ENCODE data around the gene PSMC3. TPM values are rescaled to one million over a fixed set of nuclear protein-coding genes. Genes with fewer than 3 reads are reported as not detected.

The PSMC3 gene
- total and polyA plus RNA-seq, 9 of the 15 experiments (the other 6 are each of a cell fraction or from before 2014, with no cell fraction given) = 44.3 to 324 (median 240) TPM

DNA sequence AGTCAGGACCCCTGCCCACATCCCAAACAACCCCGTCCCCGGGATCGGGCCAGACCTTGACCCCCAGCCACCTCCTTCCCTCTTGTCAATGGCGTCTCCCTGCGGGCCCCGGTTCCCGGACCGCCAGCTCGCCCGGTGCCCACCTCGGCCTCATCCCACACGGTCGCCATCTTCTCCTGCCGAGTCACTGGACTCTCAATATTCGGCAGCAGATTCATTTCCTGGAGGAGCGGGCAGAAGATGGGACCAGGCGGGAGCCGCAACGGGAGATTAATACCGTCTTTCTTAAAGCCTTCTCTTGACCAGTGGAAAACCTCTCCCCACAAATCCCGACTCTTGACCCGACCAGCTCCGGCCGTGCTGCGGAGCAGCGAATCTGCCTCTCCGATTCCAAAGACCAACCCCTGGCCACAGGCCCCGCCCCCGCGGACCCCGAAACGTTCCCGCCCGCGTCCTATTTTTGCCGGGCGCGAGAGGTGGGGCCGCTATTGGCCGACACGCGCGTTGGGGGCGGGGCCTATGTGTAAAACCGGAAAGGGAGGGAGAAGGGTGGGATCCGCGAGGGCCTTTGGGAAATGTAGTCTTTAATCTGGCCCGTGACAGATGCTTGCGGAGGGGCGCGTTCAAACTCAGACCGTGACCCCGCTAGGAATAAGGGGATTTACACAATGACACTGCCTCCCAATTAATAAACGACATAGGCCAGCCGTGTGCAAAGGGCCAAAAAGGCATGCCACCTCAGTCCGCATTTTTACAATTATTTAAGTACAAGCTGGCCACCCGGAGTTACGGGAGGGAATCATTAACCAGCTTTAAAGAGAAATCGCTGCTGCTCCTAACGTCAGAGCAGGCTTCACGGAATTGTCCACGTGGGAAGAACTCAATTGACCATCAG, at the start of gene PSMC3 (continued):
- TF ChIP-seq, protein P1, sequence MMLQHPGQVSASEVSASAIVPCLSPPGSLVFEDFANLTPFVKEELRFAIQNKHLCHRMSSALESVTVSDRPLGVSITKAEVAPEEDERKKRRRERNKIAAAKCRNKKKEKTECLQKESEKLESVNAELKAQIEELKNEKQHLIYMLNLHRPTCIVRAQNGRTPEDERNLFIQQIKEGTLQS (IDR thresholded peaks at IDR 0.05) = peak; percentile 55; the same call in 1 of the 2 replicates
- TF ChIP-seq, protein P1 (CRISPR knock-in tag; conservative IDR thresholded peaks at IDR 0.05) = no peak
- no peak for TF ChIP-seq WHSC1 (IDR thresholded peaks at IDR 0.05; ENCODE audit: low read length)
- TF ChIP-seq DMBX1 (CRISPR knock-in tag; IDR thresholded peaks at IDR 0.05; ENCODE audit: borderline replicate concordance) = 0 out of 2 replicates have a peak, but pooled peaks have one; percentile 31
- no peak for TF ChIP-seq DDX20 (tag; IDR thresholded peaks at IDR 0.05; ENCODE audit: low read depth)
- TF ChIP-seq MEF2D (tag; conservative IDR thresholded peaks at IDR 0.05; ENCODE audit: low read depth) = 0 out of 2 replicates have a peak, but pooled peaks have one; percentile 63
- no peak for TF ChIP-seq ZNF717 (CRISPR knock-in tag; IDR thresholded peaks at IDR 0.05)
- peak; percentile 58 for TF ChIP-seq FOSL1 (tag; conservative IDR thresholded peaks at IDR 0.05)
- TF ChIP-seq, protein P2, sequence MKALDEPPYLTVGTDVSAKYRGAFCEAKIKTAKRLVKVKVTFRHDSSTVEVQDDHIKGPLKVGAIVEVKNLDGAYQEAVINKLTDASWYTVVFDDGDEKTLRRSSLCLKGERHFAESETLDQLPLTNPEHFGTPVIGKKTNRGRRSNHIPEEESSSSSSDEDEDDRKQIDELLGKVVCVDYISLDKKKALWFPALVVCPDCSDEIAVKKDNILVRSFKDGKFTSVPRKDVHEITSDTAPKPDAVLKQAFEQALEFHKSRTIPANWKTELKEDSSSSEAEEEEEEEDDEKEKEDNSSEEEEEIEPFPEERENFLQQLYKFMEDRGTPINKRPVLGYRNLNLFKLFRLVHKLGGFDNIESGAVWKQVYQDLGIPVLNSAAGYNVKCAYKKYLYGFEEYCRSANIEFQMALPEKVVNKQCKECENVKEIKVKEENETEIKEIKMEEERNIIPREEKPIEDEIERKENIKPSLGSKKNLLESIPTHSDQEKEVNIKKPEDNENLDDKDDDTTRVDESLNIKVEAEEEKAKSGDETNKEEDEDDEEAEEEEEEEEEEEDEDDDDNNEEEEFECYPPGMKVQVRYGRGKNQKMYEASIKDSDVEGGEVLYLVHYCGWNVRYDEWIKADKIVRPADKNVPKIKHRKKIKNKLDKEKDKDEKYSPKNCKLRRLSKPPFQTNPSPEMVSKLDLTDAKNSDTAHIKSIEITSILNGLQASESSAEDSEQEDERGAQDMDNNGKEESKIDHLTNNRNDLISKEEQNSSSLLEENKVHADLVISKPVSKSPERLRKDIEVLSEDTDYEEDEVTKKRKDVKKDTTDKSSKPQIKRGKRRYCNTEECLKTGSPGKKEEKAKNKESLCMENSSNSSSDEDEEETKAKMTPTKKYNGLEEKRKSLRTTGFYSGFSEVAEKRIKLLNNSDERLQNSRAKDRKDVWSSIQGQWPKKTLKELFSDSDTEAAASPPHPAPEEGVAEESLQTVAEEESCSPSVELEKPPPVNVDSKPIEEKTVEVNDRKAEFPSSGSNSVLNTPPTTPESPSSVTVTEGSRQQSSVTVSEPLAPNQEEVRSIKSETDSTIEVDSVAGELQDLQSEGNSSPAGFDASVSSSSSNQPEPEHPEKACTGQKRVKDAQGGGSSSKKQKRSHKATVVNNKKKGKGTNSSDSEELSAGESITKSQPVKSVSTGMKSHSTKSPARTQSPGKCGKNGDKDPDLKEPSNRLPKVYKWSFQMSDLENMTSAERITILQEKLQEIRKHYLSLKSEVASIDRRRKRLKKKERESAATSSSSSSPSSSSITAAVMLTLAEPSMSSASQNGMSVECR (CRISPR knock-in tag; IDR thresholded peaks at IDR 0.05) = peak; percentile 61
- TF ChIP-seq KAT8 (IDR thresholded peaks at IDR 0.05; ENCODE audit: low read depth) = peak; percentile 80; the same call in 1 of the 2 replicates
- TF ChIP-seq MAFK (IDR thresholded peaks at IDR 0.05; ENCODE audit: low read length) = peak; percentile 59; the same call in 1 of the 2 replicates
- TF ChIP-seq, protein P3, sequence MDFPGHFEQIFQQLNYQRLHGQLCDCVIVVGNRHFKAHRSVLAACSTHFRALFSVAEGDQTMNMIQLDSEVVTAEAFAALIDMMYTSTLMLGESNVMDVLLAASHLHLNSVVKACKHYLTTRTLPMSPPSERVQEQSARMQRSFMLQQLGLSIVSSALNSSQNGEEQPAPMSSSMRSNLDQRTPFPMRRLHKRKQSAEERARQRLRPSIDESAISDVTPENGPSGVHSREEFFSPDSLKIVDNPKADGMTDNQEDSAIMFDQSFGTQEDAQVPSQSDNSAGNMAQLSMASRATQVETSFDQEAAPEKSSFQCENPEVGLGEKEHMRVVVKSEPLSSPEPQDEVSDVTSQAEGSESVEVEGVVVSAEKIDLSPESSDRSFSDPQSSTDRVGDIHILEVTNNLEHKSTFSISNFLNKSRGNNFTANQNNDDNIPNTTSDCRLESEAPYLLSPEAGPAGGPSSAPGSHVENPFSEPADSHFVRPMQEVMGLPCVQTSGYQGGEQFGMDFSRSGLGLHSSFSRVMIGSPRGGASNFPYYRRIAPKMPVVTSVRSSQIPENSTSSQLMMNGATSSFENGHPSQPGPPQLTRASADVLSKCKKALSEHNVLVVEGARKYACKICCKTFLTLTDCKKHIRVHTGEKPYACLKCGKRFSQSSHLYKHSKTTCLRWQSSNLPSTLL (IDR thresholded peaks at IDR 0.05) = peak; percentile 93
- TF ChIP-seq RUNX1 (IDR thresholded peaks at IDR 0.05; ENCODE audit: low read depth) = no peak
- peak; percentile 98 for TF ChIP-seq SP1 (CRISPR knock-in tag; IDR thresholded peaks at IDR 0.05)
- TF ChIP-seq, protein P4, sequence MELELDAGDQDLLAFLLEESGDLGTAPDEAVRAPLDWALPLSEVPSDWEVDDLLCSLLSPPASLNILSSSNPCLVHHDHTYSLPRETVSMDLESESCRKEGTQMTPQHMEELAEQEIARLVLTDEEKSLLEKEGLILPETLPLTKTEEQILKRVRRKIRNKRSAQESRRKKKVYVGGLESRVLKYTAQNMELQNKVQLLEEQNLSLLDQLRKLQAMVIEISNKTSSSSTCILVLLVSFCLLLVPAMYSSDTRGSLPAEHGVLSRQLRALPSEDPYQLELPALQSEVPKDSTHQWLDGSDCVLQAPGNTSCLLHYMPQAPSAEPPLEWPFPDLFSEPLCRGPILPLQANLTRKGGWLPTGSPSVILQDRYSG (tag; conservative IDR thresholded peaks at IDR 0.05; ENCODE audit: low read depth) = 0 out of 2 replicates have a peak, but pooled peaks have one; percentile 15
- TF ChIP-seq SIN3A (IDR thresholded peaks at IDR 0.05; ENCODE audit: borderline replicate concordance in 2 of 2, control insufficient read depth in 1 of 2, low read depth in 2 of 2, low read length in 2 of 2) = peak; percentile 6 to 79; a peak in 2 of 4 replicates
- TF ChIP-seq MYC (IDR thresholded peaks at IDR 0.05; ENCODE audit: low read depth, low read length) = no peak; the same call in 1 of the 2 replicates
- 0 out of 2 replicates have a peak, but pooled peaks have one; percentile 49 for TF ChIP-seq MYC (CRISPR knock-in tag; IDR thresholded peaks at IDR 0.05; ENCODE audit: borderline replicate concordance, low read depth)
